Putamen (tissue), 1 donor: ENCODE measurements around the gene SLC6A7.
"Not testable (repeated sequence)": the region's sequence is repeated elsewhere in the genome, so short reads cannot be mapped to it uniquely, and the experiment has no call there.

ENCODE experiments used
- DNase-seq: peaks from one replicate; pipeline ENCODE4 v3.0.0-alpha.2; 2016; ENCODE audit warnings: low spot score

The SLC6A7 gene

GRCh38 chr5:150217873-150218692 lies 28.2 kb downstream of the SLC6A7 start:
- DNase-seq = peak; percentile 76

GRCh38 chr5:150218693-150219035 lies 28.8 kb downstream of the SLC6A7 start:
- DNase-seq = no peak

GRCh38 chr5:150219142-150219541 lies 29.3 kb downstream of the SLC6A7 start:
- DNase-seq = no peak

- DNase-seq = no peak
Observed at GRCh38 chr5:150219861-150220260, 30.0 kb downstream of the SLC6A7 start.

GRCh38 chr5:150221471-150221870 lies 31.6 kb downstream of the SLC6A7 start:
- no peak for DNase-seq

- DNase-seq = no peak
Observed at GRCh38 chr5:150222906-150223305, 33.0 kb downstream of the SLC6A7 start.

GRCh38 chr5:150223474-150223873 lies 33.6 kb downstream of the SLC6A7 start:
- DNase-seq = no peak

- no peak for DNase-seq
Observed at GRCh38 chr5:150224483-150225027, 34.7 kb downstream of the SLC6A7 start.

- DNase-seq = no peak
Observed at GRCh38 chr5:150227036-150227435, 37.2 kb downstream of the SLC6A7 start.

GRCh38 chr5:150227606-150228273 lies 37.9 kb downstream of the SLC6A7 start:
- no peak for DNase-seq

- no peak for DNase-seq
Observed at GRCh38 chr5:150229571-150229970, 39.7 kb downstream of the SLC6A7 start.

- DNase-seq = peak; percentile 76
Observed at GRCh38 chr5:150230842-150231241, 41.0 kb downstream of the SLC6A7 start.

GRCh38 chr5:150233706-150234105 lies 43.8 kb downstream of the SLC6A7 start:
- not testable (repeated sequence) for DNase-seq

- no peak for DNase-seq
Observed at GRCh38 chr5:150234576-150235499, 45.0 kb downstream of the SLC6A7 start.

GRCh38 chr5:150235500-150235854 lies 45.6 kb downstream of the SLC6A7 start:
- no peak for DNase-seq

- DNase-seq = no peak
Observed at GRCh38 chr5:150236313-150236712, 46.5 kb downstream of the SLC6A7 start.

GRCh38 chr5:150236981-150237754 lies 47.3 kb downstream of the SLC6A7 start:
- no peak for DNase-seq

GRCh38 chr5:150238646-150239045 lies 48.8 kb downstream of the SLC6A7 start:
- no peak for DNase-seq

GRCh38 chr5:150239099-150239793 lies 49.4 kb downstream of the SLC6A7 start:
- DNase-seq = no peak

GRCh38 chr5:150239794-150240122 lies 49.9 kb downstream of the SLC6A7 start:
- DNase-seq = no peak
